Mesenchymal stem cell (in vitro differentiated cells and primary cell): ENCODE measurements around the gene TJP1.
A peak's percentile ranks its signal among the peaks of the same experiment; 100 is the strongest.
"Not testable (repeated sequence)": the region's sequence is repeated elsewhere in the genome, so short reads cannot be mapped to it uniquely, and the experiment has no call there.

ENCODE experiments used
- DNase-seq: peaks from one replicate; pipeline ENCODE4 v3.0.0-alpha.2; 2013
- H2AFZ ChIP-seq: one replicate; pipeline ENCODE4 v1.6.1; 2013; ENCODE audit warnings: low read depth, mild to moderate bottlenecking, control low read depth, inconsistent platforms, low read length, moderate library complexity
- H2AK5ac ChIP-seq: 2 replicates; pipeline ENCODE4 v1.6.1; 2013; ENCODE audit warnings: low read length, moderate library complexity, mild to moderate bottlenecking, inconsistent platforms; ENCODE audit not compliant: severe bottlenecking
- H2BK120ac ChIP-seq: one replicate; pipeline ENCODE4 v1.6.1; 2013; ENCODE audit warnings: low read depth, mild to moderate bottlenecking, inconsistent platforms, low read length, moderate library complexity
- H2BK12ac ChIP-seq, 2 experiments: one replicate each; pipeline ENCODE4 v1.6.1; 2013; ENCODE audit warnings: inconsistent platforms in 2 of 2, low read length in 2 of 2, mild to moderate bottlenecking in 2 of 2, moderate library complexity in 2 of 2, control low read depth in 1 of 2
- H2BK15ac ChIP-seq: one replicate; pipeline ENCODE4 v1.6.1; 2013; ENCODE audit warnings: mild to moderate bottlenecking, low read depth, inconsistent platforms; ENCODE audit not compliant: poor library complexity, severe bottlenecking
- H2BK5ac ChIP-seq: 2 replicates; pipeline ENCODE4 v1.6.1; 2013; ENCODE audit warnings: low read depth, mild to moderate bottlenecking, low read length, control low read depth, inconsistent platforms; ENCODE audit not compliant: poor library complexity, severe bottlenecking
- H3K14ac ChIP-seq, 2 experiments: one replicate each; pipeline ENCODE4 v1.6.1; 2013; ENCODE audit warnings: inconsistent platforms in 2 of 2, low read length in 2 of 2, control low read depth in 1 of 2, mild to moderate bottlenecking in 1 of 2, moderate library complexity in 1 of 2
- H3K18ac ChIP-seq, 2 experiments: one replicate each; pipeline ENCODE4 v1.6.1; 2013; ENCODE audit warnings: inconsistent platforms in 2 of 2, low read length in 2 of 2, control low read depth in 1 of 2, low read depth in 1 of 2, mild to moderate bottlenecking in 1 of 2
- H3K23ac ChIP-seq, 2 experiments: one replicate each; pipeline ENCODE4 v1.6.1; 2013; ENCODE audit warnings: inconsistent platforms in 2 of 2, low read length in 2 of 2, mild to moderate bottlenecking in 2 of 2, moderate library complexity in 2 of 2, control low read depth in 1 of 2
- H3K27ac ChIP-seq: 2 replicates; pipeline ENCODE4 v1.5.1; 2013; ENCODE audit warnings: mild to moderate bottlenecking, moderate library complexity, low read length, control low read depth, inconsistent platforms; ENCODE audit not compliant: poor library complexity, severe bottlenecking
- H3K27me3 ChIP-seq, 2 experiments: 2 replicates each; pipeline versions ENCODE4 v1.6.1 to v1.7.0; 2013; ENCODE audit warnings: low read length in 2 of 2, mild to moderate bottlenecking in 2 of 2, moderate library complexity in 2 of 2, control low read depth in 1 of 2, inconsistent platforms in 1 of 2; ENCODE audit not compliant: control insufficient read depth in 1 of 2, insufficient read depth in 1 of 2
- H3K36me3 ChIP-seq, 2 experiments: 2 replicates each; pipeline versions ENCODE4 v1.6.1 to v1.7.0; 2013; ENCODE audit warnings: low read length in 2 of 2, control low read depth in 1 of 2, inconsistent platforms in 1 of 2, low read depth in 1 of 2, mild to moderate bottlenecking in 1 of 2; ENCODE audit not compliant: insufficient read depth in 2 of 2, control insufficient read depth in 1 of 2
- H3K4ac ChIP-seq, 2 experiments: one replicate each; pipeline ENCODE4 v1.6.1; 2013; ENCODE audit warnings: inconsistent platforms in 2 of 2, low read length in 2 of 2, mild to moderate bottlenecking in 2 of 2, moderate library complexity in 2 of 2, control low read depth in 1 of 2, low read depth in 1 of 2
- H3K4me1 ChIP-seq: 2 replicates; pipeline ENCODE4 v1.6.1; 2013; ENCODE audit warnings: low read depth, low read length, control low read depth; ENCODE audit not compliant: control insufficient read depth, insufficient read depth
- H3K4me2 ChIP-seq: 2 replicates; pipeline ENCODE4 v1.6.1; 2013; ENCODE audit warnings: low read length, mild to moderate bottlenecking, inconsistent platforms; ENCODE audit not compliant: poor library complexity, severe bottlenecking
- H3K4me3 ChIP-seq, 2 experiments: 2 replicates each; pipeline versions ENCODE4 v1.5.1 to v1.7.0; 2013; ENCODE audit warnings: low read length in 2 of 2, mild to moderate bottlenecking in 2 of 2, control low read depth in 1 of 2, low read depth in 1 of 2; ENCODE audit not compliant: insufficient read depth in 1 of 2
- H3K79me1 ChIP-seq: replicated peaks from 2 replicates; pipeline ENCODE4 v1.6.1; 2013; ENCODE audit warnings: mild to moderate bottlenecking, control low read depth, low read length, inconsistent platforms; ENCODE audit not compliant: poor library complexity, severe bottlenecking
- H3K9ac ChIP-seq: 2 replicates; pipeline ENCODE4 v1.7.0; 2013; ENCODE audit warnings: mild to moderate bottlenecking, low read length, moderate library complexity
- H3K9me3 ChIP-seq: 2 replicates; pipeline ENCODE4 v1.7.0; 2013; ENCODE audit warnings: mild to moderate bottlenecking, low read length; ENCODE audit not compliant: control insufficient read depth
- H4K8ac ChIP-seq: one replicate; pipeline ENCODE4 v1.6.1; 2013; ENCODE audit warnings: inconsistent platforms, mild to moderate bottlenecking, low read length, moderate library complexity
- H4K91ac ChIP-seq: one replicate; pipeline ENCODE4 v1.6.1; 2013; ENCODE audit warnings: mild to moderate bottlenecking, low read length, inconsistent platforms
- WGBS: methylation state at CpG from one replicate; pipeline ENCODE4 v1.1.7; 2013; ENCODE audit warnings: mixed read lengths; 5-methylcytosine and 5-hydroxymethylcytosine counted together

TJP1 gene

GRCh38 chr15:29759596-29759995 lies 62.7 kb downstream of the TJP1 start:
- Histone ChIP-seq H3K36me3 (peaks cover 3 to 74% of the 10 kb centered on the region in 2 experiments), H4K91ac (no peak overlapping the region), H2BK5ac (no peak overlapping the region), H3K9ac (no peak overlapping the region), H3K14ac (no peak overlapping the region), H3K4me1 (no peaks in the 10 kb centered on the region), H3K27me3 (no peaks in the 10 kb centered on the region), H2AK5ac (no peak overlapping the region), H3K4ac (no peak overlapping the region), H3K4me2 (no peak overlapping the region), H3K23ac (no peak overlapping the region), H2BK12ac (no peak overlapping the region), H2BK15ac (no peak overlapping the region), H2BK120ac (no peak overlapping the region), H3K4me3 (no peak overlapping the region), H3K79me1 (peaks cover 20% of the 10 kb centered on the region), H3K27ac (no peak overlapping the region), H2AFZ (no peak overlapping the region), H3K9me3 (no peaks in the 10 kb centered on the region), H3K18ac (no peak overlapping the region), H4K8ac (no peak overlapping the region)
- peak; percentile 16 for DNase-seq
- 96% methylated on average over 2 of the region's 2 CpGs for WGBS

GRCh38 chr15:29756358-29757267 lies 65.7 kb downstream of the TJP1 start:
- DNase-seq: no peak
- H3K27ac ChIP-seq: no peak overlapping the region

GRCh38 chr15:29754009-29754408 lies 68.3 kb downstream of the TJP1 start:
- H3K36me3 ChIP-seq: peaks cover 6 to 23% of the 10 kb centered on the region in 2 experiments
- not testable (repeated sequence) for DNase-seq, H3K14ac ChIP-seq, H3K9me3 ChIP-seq, H4K8ac ChIP-seq, H2BK15ac ChIP-seq, H4K91ac ChIP-seq, H2AFZ ChIP-seq, H3K4ac ChIP-seq, H3K4me1 ChIP-seq, H3K23ac ChIP-seq, H2BK5ac ChIP-seq, H3K4me3 ChIP-seq, H3K9ac ChIP-seq, H3K18ac ChIP-seq, H2BK120ac ChIP-seq, H3K27me3 ChIP-seq, H3K4me2 ChIP-seq, H3K27ac ChIP-seq, H2BK12ac ChIP-seq, H2AK5ac ChIP-seq
- 98% methylated on average over 2 of the region's 2 CpGs for WGBS
- H3K79me1 ChIP-seq: peaks cover 18% of the 10 kb centered on the region

More at GRCh38 chr15:29756358-29757267, 65.7 kb downstream of the TJP1 start:
- H3K9me3 ChIP-seq: no peaks in the 10 kb centered on the region
- H3K23ac ChIP-seq: no peak overlapping the region
- H3K36me3 ChIP-seq: peaks cover 3 to 48% of the 10 kb centered on the region in 2 experiments
- H2BK15ac ChIP-seq: no peak overlapping the region
- H4K91ac ChIP-seq: no peak overlapping the region
- peaks cover 18% of the 10 kb centered on the region for H3K79me1 ChIP-seq
- no peak overlapping the region for H2AFZ ChIP-seq
- no peak overlapping the region for H3K4ac ChIP-seq
- H2BK12ac ChIP-seq: no peak overlapping the region
- no peak overlapping the region for H3K4me2 ChIP-seq
- peak overlapping the region; percentile 21 for H3K9ac ChIP-seq
- WGBS: 94% methylated on average over 4 of the region's 5 CpGs
- H3K18ac ChIP-seq: no peak overlapping the region
- no peak overlapping the region for H2BK5ac ChIP-seq
- no peak overlapping the region for H3K14ac ChIP-seq
- peaks cover 3% of the 10 kb centered on the region for H3K4me1 ChIP-seq
- no peak overlapping the region for H2AK5ac ChIP-seq
- H3K4me3 ChIP-seq: no peak overlapping the region
- no peak overlapping the region for H4K8ac ChIP-seq
- no peak overlapping the region for H2BK120ac ChIP-seq
- H3K27me3 ChIP-seq: no peaks in the 10 kb centered on the region

- DNase-seq: no peak
- Histone ChIP-seq H3K9me3 (no peaks in the 10 kb centered on the region), H3K23ac (no peak overlapping the region), H2BK5ac (no peak overlapping the region), H2BK12ac (no peak overlapping the region), H4K8ac (no peak overlapping the region), H3K79me1 (peaks cover 20% of the 10 kb centered on the region), H3K27ac (no peak overlapping the region), H3K4ac (no peak overlapping the region), H2AFZ (no peak overlapping the region), H3K4me2 (no peak overlapping the region), H2BK120ac (no peak overlapping the region), H2BK15ac (no peak overlapping the region), H3K14ac (no peak overlapping the region), H3K4me1 (peaks cover 8% of the 10 kb centered on the region), H3K27me3 (no peaks in the 10 kb centered on the region), H3K4me3 (no peak overlapping the region), H3K36me3 (peaks cover 6 to 20% of the 10 kb centered on the region in 2 experiments), H4K91ac (no peak overlapping the region), H3K18ac (no peak overlapping the region), H3K9ac (no peak overlapping the region), H2AK5ac (no peak overlapping the region)
- WGBS: 100% methylated on average over 5 of the region's 7 CpGs
These were observed 68.8 kb downstream of the TJP1 start for GRCh38 chr15:29753506-29753905.
